GM12892 (cell line): ENCODE results near the gene SEC23B.

Experiments used
- POLR2A ChIP-seq: IDR thresholded peaks from 2 replicates; pipeline ENCODE4 v1.6.1; 2011; ENCODE audit warnings: low read depth, low read length, control low read depth
- POLR2AphosphoS5 ChIP-seq: IDR thresholded peaks from 2 replicates; pipeline ENCODE4 v1.6.1; 2011; ENCODE audit warnings: low read depth, low read length, control low read depth

DNA sequence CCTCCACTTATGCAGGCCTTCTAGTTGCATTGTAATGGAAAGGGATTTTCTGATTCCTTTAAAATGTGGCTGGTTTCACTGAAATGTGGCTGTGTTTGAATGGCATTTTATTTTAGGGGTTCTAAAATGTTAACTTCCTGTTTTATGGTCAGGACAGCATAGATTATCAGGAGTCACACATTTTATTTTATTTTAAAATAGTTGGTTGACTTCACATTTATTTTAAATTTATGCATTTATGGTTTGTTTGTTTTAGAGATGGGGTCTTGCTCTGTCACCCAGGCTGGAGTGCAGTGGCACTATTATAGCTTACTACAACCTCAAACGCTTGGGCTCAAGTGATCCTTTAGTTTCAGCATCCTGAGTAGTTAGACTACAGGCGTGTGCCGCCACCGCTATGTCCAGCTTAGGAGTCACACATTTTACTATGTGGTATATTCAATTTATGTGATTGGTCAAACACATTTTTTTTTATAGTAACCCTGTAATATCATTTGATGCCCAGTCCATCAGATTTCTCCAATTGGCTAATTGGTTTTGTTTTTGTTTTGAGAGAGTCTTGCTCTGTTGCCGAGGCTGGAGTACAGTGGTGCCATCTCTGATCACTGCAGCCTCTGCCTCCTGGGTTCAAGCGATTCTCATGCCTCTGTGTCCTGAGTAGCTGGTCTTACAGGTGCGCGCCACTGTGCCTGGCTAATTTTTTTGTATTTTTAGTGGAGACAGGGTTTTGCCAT, 82.4 kb downstream of the SEC23B start:
- TF ChIP-seq POLR2AphosphoS5 (no peak), POLR2A (no peak)
